ENCODE data around the gene ICAM3.
"Not testable (repeated sequence)": the region's sequence is repeated elsewhere in the genome, so short reads cannot be mapped to it uniquely, and the experiment has no call there.

- TF ChIP-seq CTCF (IDR thresholded peaks at IDR 0.05; ENCODE audit: insufficient read depth, low read depth, low read length); EZH2 (IDR thresholded peaks at IDR 0.05; ENCODE audit: insufficient read depth, low read length): not testable (repeated sequence)
Measured at GRCh38 chr19:10366950-10367512, 27.6 kb upstream of the ICAM3 start.

All from astrocyte (in vitro differentiated cells and primary cell).